Stimulated activated CD8-positive, alpha-beta memory T cell treated with anti-CD3 and anti-CD28 coated beads, Interleukin-12 subunit alpha, Interleukin-12 subunit beta, amount 100 ng/mL, for 24 hours (primary cell): ENCODE data around the gene TOMM40.

Source experiments
- DNase-seq: peaks from one replicate; pipeline ENCODE4 v3.0.0-alpha.2; 2020; ENCODE audit errors: extremely low read depth

Gene TOMM40

DNA sequence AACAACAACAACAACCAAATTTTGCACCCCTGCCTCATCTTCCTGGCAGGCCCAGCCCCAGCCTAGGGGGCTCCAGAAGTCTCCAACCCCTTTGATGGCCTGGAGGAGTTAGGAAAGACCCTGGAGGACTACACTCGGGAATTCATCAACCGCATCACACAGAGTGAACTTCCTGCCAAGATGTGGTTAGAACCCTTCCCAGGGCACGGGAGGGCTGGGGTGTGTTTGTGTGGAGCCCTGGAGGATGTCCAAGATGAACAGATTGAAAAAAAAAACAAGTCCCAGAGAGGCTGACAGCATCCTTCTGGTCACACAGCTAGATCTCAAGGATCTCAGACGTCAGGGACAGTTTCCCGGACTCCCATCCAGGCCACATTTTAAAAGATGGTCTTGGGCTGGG, 36.7 kb downstream of the TOMM40 start:
- no peak for DNase-seq

DNA sequence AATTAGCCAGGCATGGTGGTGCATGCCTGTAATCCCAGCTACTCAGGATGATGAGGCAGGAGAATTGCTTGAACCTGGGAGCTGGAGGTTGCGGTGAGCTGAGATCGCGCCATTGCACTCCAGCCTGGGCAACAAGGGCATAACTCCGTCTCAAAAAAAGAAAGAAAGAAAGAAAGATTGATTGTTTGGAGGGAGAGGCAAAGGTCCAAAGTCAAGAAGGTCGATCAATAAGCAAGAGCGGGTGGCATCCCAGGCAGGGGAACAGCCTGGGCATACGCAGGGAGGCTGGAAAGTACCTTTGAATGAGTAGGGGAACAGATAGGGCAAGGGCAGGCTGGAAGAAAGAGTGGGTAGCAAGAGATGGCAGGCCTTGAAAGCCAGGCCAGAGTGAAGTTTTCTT, 39.0 kb downstream of the TOMM40 start:
- no peak for DNase-seq

DNA sequence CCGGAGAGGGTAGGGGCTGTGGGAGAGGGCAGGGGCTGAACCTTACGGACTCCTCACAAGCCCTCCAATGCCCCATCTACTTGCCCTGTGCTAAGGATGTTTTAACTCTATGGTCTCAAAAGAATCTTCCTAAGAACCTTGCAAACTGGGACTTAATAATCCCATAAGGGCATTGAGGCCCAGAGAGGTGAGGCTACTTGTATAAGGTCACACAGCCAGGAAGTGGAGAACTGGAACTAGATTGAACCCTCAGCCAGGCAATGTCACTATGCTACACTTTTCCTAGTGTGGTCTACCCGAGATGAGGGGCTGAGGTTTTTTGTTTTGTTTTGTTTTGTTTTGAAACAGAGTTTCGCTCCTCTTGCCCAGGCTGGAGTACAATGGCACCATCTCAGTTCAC, 40.5 kb downstream of the TOMM40 start:
- DNase-seq: no peak

DNA sequence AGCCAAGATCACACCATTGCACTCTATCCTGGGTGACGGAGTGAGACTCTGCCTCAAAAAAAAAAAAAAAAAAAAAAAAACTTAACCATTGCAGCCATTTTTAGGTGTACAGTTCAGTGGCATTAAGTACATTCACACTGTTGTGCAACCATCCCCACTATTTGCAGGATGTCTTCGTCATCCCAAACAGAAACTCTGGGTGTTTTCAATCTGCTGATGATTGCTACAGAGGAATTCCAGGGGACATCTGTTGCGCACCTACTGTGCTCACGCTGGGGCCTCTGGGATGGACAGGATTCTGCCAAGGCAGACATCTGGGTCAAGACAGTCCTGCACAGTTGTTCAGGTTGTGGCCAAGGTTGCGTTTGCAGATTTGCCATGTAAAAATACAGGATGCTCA, 48.6 kb downstream of the TOMM40 start:
- DNase-seq: no peak

DNA sequence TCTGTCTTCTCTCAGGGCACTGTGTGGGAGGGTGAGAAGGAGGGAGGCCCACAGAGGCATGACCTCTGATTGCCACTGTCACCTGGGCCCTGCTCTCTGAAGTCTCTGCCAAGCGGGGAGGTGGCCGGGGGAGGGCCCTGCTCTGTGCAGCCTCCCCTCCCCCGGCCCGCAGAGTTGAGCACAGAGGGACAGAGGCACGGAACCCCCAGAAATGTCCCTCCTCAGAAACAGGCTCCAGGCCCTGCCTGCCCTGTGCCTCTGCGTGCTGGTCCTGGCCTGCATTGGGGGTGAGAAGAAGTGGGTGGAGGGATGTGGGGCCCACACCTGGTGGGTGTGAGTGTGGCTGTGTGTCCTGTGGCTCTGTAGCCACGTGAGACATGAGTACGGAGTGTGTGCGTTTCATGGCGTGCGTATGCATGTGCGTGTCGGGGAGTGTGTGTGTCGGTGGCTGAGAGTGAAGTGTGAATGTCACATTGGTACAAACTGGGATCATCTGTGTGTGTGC, 51.1 kb downstream of the TOMM40 start, which contains the start of gene APOC4:
Gene APOC4 (plus strand): TSS at position 171 of the 505 bp plus-strand sequence. CDS start 41 bp downstream, at position 212.
- DNase-seq: no peak

DNA sequence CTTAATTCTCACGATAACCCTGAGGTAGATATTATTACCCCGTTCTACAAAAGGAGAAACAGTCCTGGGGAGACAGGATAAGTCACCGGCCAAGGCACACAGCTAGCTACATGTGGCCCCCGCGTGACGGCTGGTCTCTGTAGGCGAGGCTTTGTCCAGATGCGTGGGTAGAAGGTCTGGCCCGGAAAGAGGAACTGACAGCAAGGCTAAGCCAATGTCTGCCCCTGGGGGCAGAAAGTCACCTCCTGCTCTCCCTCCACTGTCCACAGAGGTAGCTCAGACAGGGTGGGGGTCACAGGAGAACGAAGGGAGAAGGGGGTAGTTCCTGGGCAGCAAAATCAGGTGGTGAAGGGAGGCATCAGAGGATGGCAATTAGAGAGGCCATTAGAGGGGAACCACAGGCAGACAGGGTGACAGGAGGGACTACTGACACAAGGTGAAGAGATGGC, 52.8 kb downstream of the TOMM40 start:
- DNase-seq: no peak

DNA sequence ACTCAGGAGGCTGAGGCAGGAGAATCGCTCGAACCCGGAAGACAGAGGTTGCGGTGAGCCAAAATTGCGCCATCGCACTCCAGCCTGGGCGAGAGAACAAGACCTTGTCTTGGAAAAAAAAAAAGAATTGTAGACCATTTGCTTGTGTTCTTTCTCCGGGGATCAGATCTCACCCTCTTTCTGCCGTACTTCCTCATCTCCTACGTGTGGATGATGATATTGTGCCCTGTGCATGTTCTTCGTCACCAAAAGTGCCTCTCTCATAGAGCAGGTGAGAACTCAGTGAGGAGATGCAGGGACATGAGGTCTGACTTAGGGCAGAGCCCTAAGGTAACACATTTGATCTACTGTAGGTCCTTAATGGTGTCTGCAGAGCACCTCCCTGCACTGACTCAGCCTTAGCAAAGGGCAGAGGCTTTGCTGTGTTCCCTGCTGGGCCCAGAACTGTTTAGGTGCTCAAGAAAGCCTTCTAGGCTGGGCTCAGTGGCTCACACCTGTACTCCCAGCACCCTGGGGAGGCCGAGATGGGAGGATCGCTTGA, 56.1 kb downstream of the TOMM40 start:
- no peak for DNase-seq

DNA sequence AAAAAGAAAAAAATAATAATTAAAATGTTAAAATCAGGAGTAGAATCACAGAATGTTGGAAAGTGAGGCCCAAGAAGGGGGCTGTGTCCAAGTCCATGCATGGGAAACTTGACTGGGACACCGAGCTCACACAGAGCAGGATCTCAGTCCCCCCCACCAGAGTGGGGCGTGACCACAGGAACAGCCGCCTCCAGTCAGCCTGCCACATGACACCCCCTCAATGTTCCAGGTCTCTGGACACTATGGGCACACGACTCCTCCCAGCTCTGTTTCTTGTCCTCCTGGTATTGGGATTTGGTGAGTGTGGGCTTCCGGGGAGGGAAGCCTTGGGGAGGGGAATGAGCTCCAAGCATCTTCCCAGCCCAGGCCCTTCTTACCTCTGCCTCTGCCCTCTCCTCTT, 57.2 kb downstream of the TOMM40 start:
- DNase-seq: no peak

DNA sequence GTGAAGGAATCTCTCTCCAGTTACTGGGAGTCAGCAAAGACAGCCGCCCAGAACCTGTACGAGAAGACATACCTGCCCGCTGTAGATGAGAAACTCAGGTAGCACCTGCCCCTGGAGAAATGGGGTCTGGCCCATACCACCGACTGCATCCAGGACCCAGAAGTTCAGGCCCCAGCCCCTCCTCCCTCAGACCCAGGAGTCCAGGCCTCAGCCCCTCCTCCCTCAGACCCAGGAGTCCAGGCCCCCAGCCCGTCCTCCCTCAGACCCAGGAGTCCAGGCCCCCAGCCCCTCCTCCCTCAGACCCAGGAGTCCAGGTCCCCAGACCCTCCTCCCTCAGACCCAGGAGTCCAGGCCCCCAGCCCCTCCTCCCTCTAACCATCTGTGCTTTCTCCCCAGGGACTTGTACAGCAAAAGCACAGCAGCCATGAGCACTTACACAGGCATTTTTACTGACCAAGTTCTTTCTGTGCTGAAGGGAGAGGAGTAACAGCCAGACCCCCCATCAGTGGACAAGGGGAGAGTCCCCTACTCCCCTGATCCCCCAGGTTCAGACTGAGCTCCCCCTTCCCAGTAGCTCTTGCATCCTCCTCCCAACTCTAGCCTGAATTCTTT, 57.8 kb downstream of the TOMM40 start:
- DNase-seq: no peak

DNA sequence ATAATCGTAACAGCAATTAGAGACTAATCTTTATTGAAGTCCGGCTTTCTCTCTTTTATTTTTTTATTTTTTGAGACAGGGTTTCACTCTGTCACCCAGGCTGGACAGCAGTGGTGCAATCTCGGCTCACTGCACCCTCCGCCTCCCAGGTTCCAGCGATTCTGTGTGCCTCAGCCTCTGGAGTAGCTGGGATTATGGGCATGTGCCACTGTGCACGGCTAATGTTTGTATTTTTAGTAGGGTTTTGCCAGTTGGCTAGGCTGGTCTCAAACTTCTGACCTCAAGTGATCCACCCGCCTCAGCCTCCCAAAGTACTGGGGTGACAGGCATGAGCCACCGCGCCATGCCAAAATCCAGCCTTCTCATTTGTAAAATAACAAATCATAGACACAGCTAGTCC, 58.5 kb downstream of the TOMM40 start:
- no peak for DNase-seq

DNA sequence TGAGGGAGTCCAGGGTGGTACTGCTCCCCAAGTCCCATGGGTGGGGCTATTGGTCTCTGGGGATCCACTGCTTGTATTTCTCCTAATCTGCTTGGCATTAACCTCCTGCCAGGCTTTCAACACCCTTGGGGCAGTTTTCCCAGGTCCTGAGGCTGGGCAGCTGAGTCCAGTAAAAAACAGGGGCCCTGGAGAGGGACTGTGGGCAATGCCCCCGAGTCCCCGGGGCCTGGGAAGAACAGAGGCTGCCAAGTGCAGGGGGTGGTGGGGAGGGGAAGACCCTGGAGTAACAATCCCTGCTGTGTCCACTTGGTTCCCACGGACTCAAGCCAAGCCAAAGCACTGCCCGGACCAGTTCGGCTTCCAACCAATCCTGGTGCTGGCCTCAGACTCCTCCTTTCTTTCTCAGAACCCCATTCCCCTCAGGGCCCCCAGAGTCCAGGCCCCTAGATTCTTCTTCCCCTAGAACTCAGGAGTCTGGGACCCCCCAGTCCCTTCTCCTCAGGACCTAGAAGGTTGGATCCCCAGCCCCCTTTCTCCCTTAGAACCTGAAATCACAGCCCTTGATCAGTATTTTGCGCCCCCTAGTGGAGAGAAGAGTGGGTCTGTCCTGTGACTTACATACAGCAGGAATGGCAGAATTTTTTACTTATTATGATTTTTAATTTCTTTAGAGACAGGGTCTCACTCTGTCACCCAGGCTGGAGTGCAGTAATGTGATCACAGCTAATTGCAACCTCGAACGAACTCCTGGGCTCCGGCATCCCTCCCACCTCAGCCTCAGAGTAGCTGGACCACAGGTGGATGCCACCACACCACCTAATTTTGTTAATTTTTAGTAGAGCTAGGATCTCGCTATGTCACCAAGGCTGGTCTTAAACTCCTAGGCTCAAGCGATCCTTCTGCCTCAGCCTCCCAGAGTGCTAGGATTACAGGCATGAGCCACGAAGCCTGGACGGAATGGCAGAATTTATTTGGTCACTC, 60.4 kb downstream of the TOMM40 start:
- DNase-seq: no peak
